A549 (cell line): Measurements from ENCODE around the gene CBY1. TPM values are rescaled to one million over a fixed set of nuclear protein-coding genes. Genes with fewer than 3 reads are reported as not detected.

ENCODE experiments used
- ATAC-seq, 2 experiments: fragments of 200-7000 bp in 1 of 2; fragments of >200 bp in 1 of 2; cut with Nextera tagmentation in 1 of 2; cut with Tn5 transposase in 1 of 2; 3 replicates each; pipeline versions ENCODE4 v1.8.0 to v1.9.1; 2018 to 2020; ENCODE audit warnings: mild to moderate bottlenecking in 1 of 2, moderate library complexity in 1 of 2
- CTCF ChIA-PET: fragments of 300-600 bp; sonication (Branson Sonifier 250); formaldehyde crosslinking; extraction: SDS; loops from one replicate; lab custom pipeline; 2021; ENCODE audit warnings: antibody characterized with exemption, inconsistent platforms; lab: Yijun Ruan, JAX
- POLR2A ChIA-PET: fragments of 350-600 bp; formaldehyde crosslinking; extraction: SDS; loops from one replicate; lab custom pipeline; 2021; ENCODE audit warnings: antibody characterized with exemption, inconsistent platforms; lab: Yijun Ruan, JAX
- DNase-seq, 2 experiments: peaks; one replicate each; pipeline versions ENCODE4 v3.0.0 to v3.0.0-alpha.2; 2011 to 2016; ENCODE audit warnings: low read depth in 1 of 2, low spot score in 1 of 2
- FAIRE-seq: peaks from 2 replicates; lab custom pipeline; 2011; peaks lifted over from hg19 to GRCh38; lab: Jason Lieb, UNC
- H3K27ac ChIP-seq, 2 experiments: fragments of >200 bp; sonication (Bioruptor Twin); formaldehyde crosslinking; 3 replicates each; pipeline ENCODE4 v1.5.1; 2016 to 2017
- H3K4me1 ChIP-seq: fragments of >200 bp; sonication (Bioruptor Twin); formaldehyde crosslinking; 3 replicates; pipeline ENCODE4 v1.6.1; 2016
- H3K4me2 ChIP-seq: fragments of >200 bp; sonication (Bioruptor Twin); formaldehyde crosslinking; 3 replicates; pipeline ENCODE4 v1.6.1; 2016
- H3K4me3 ChIP-seq: fragments of >200 bp; sonication (Bioruptor Twin); formaldehyde crosslinking; 3 replicates; pipeline ENCODE4 v1.5.1; 2016
- H3K9me3 ChIP-seq: fragments of >200 bp; sonication (Bioruptor Twin); formaldehyde crosslinking; 3 replicates; pipeline ENCODE4 v1.6.1; 2016
- BHLHE40 ChIP-seq: IDR thresholded peaks from 2 replicates; pipeline ENCODE4 v1.6.1; 2012; ENCODE audit warnings: low read depth, low read length, inconsistent platforms
- EHMT2 ChIP-seq: fragments of 200-600 bp; sonication (generic); IDR thresholded peaks from 2 replicates; pipeline ENCODE4 v1.6.1; 2016; ENCODE audit warnings: antibody characterized with exemption, low read depth, mild to moderate bottlenecking, moderate library complexity
- EP300 ChIP-seq, 2 experiments: fragments of >200 bp; sonication (Bioruptor Twin); formaldehyde crosslinking; IDR thresholded peaks; 2 replicates in 1 of 2; 3 replicates in 1 of 2; pipeline ENCODE4 v1.6.1; 2016 to 2017
- FOSL2 ChIP-seq, 2 experiments: fragments of 450-650 bp in 1 of 2; fragments of >200 bp in 1 of 2; sonication (Bioruptor Twin) in 1 of 2; formaldehyde crosslinking; IDR thresholded peaks; 2 replicates each; pipeline versions ENCODE4 v1.5.0 to v1.6.1; 2016 to 2020; ENCODE audit warnings: mild to moderate bottlenecking in 1 of 2, moderate library complexity in 1 of 2
- HDAC2 ChIP-seq: fragments of 200-600 bp; sonication (generic); IDR thresholded peaks from 2 replicates; pipeline ENCODE4 v1.6.1; 2016
- HOXA7 ChIP-seq: fragments of 250-450 bp; sonication (Bioruptor Pico); IDR thresholded peaks from 2 replicates; pipeline ENCODE4 v1.5.0; 2020; ENCODE audit warnings: mild to moderate bottlenecking, moderate library complexity
- HOXB5 ChIP-seq: fragments of 250-450 bp; sonication (Bioruptor Pico); IDR thresholded peaks from 2 replicates; pipeline ENCODE4 v1.5.0; 2020; ENCODE audit warnings: mild to moderate bottlenecking, moderate library complexity
- JUN ChIP-seq, 2 experiments: fragments of >200 bp; sonication (Bioruptor Twin); formaldehyde crosslinking; IDR thresholded peaks; 2 replicates in 1 of 2; 3 replicates in 1 of 2; pipeline ENCODE4 v1.6.1; 2016 to 2017
- KDM1A ChIP-seq: fragments of 200-600 bp; sonication (generic); IDR thresholded peaks from 2 replicates; pipeline ENCODE4 v1.6.1; 2016; ENCODE audit warnings: low read depth, mild to moderate bottlenecking
- MAX ChIP-seq: IDR thresholded peaks from 2 replicates; pipeline ENCODE4 v1.6.1; 2012
- MAZ ChIP-seq: fragments of 150-350 bp; IDR thresholded peaks from 2 replicates; pipeline ENCODE4 v1.6.1; 2014; ENCODE audit warnings: antibody characterized with exemption, low read depth, low read length, borderline replicate concordance
- MYC ChIP-seq: IDR thresholded peaks from 2 replicates; pipeline ENCODE4 v1.6.1; 2012; ENCODE audit warnings: mild to moderate bottlenecking, inconsistent platforms, low read length, improper control_type of control experiment, borderline replicate concordance
- NFE2L2 ChIP-seq: fragments of 150-350 bp; conservative IDR thresholded peaks from 2 replicates; pipeline ENCODE4 v1.6.1; 2014; ENCODE audit warnings: low read length
- NPAS2 ChIP-seq: fragments of 250-450 bp; sonication (Bioruptor Pico); IDR thresholded peaks from 2 replicates; pipeline ENCODE4 v1.8.0; 2022; ENCODE audit warnings: mild to moderate bottlenecking, moderate library complexity, borderline replicate concordance
- PBX3 ChIP-seq: IDR thresholded peaks from 2 replicates; pipeline ENCODE4 v1.6.1; 2012
- PHF8 ChIP-seq: fragments of 200-600 bp; sonication (generic); IDR thresholded peaks from 2 replicates; pipeline ENCODE4 v1.6.1; 2016; ENCODE audit warnings: low read depth, mild to moderate bottlenecking, antibody characterized with exemption, moderate library complexity, borderline replicate concordance
- POLR2A ChIP-seq: IDR thresholded peaks from 2 replicates; pipeline ENCODE4 v1.6.1; 2012; ENCODE audit warnings: mild to moderate bottlenecking, low read length
- POLR2AphosphoS2 ChIP-seq: conservative IDR thresholded peaks from 2 replicates; pipeline ENCODE4 v1.6.1; 2012; ENCODE audit warnings: low read length, improper control_type of control experiment, inconsistent platforms
- RCOR1 ChIP-seq: fragments of 150-350 bp; IDR thresholded peaks from 2 replicates; pipeline ENCODE4 v1.6.1; 2014; ENCODE audit warnings: antibody characterized with exemption, low read length, low read depth
- SMC3 ChIP-seq: fragments of >200 bp; sonication (Bioruptor Twin); formaldehyde crosslinking; IDR thresholded peaks from 3 replicates; pipeline ENCODE4 v1.6.1; 2018; ENCODE audit warnings: inconsistent platforms
- TFCP2L1 ChIP-seq: fragments of 250-450 bp; sonication (Bioruptor Pico); IDR thresholded peaks from 2 replicates; pipeline ENCODE4 v1.5.0; 2021; ENCODE audit warnings: mild to moderate bottlenecking
- ZFP36 ChIP-seq: fragments of 450-650 bp; IDR thresholded peaks from 2 replicates; pipeline ENCODE4 v1.6.1; 2014; ENCODE audit warnings: borderline replicate concordance; ENCODE audit not compliant: partially characterized antibody
- WGBS: methylation state at CpG from one replicate; pipeline ENCODE4 v1.1.6; 2017; ENCODE audit errors: missing lambda C conversion rate; 5-methylcytosine and 5-hydroxymethylcytosine counted together
- polyA plus RNA-seq, 4 experiments: library from polyadenylated mRNA; depleted of rRNA in 3 of 4; stranded (reverse); fragments of >200 nt; fragmentation: RNase III in 1 of 4; extraction: RNeasy Plus Mini Kit Qiagen cat#74134 plus additional on column Dnase treatment in 1 of 4; gene quantifications; 2 replicates in 3 of 4; 3 replicates in 1 of 4; pipeline ENCODE4 v1.2.3, GENCODE V29; 2011 to 2017
- TF ChIP-seq, protein P1 (sequence below): fragments of >200 bp; sonication (Bioruptor Twin); formaldehyde crosslinking; IDR thresholded peaks from 2 replicates; pipeline ENCODE4 v1.6.1; 2016
- TF ChIP-seq, protein P2 (sequence below): fragments of 250-450 bp; sonication (Bioruptor Pico); IDR thresholded peaks from 2 replicates; pipeline ENCODE4 v1.5.0; 2021; ENCODE audit warnings: mild to moderate bottlenecking, moderate library complexity, borderline replicate concordance
- TF ChIP-seq, protein P3 (sequence below): fragments of >200 bp; sonication (Bioruptor Twin); formaldehyde crosslinking; IDR thresholded peaks from 3 replicates; pipeline ENCODE4 v1.6.1; 2016

CBY1 gene
- polyA plus RNA-seq, 2 of the 4 experiments (the other 2 are of a cell fraction), result 19.4 to 20.8 TPM

GRCh38 chr22:38700789-38701628, 44.6 kb downstream of the CBY1 start, which contains the start of gene JOSD1:
JOSD1 (minus strand) TSS chr22:38700943; CDS start chr22:38699987, 956 bp downstream.
- peak within 1 kb of the TSS; percentile 88 for H3K4me3 ChIP-seq
- H3K4me1 ChIP-seq, result peaks cover 45% of the 10 kb centered on the region
- peak within 1 kb of the TSS; percentile 96 to 99 for H3K27ac ChIP-seq
- DNase-seq (peak; percentile 64 to 95), FAIRE-seq (no peak), ATAC-seq (peak; percentile 12 to 60)
- CTCF ChIA-PET, result interaction anchor here (1.6 kb wide), 1 partner anchor 17 kb away, joined by 4 read pairs; no protein-coding TSS in a partner anchor
- POLR2A ChIA-PET, result interaction anchor here (2.9 kb wide), 1 partner anchor 19 kb away, joined by 12 read pairs; the partner anchor contains the start of gene TOMM22
- TF ChIP-seq PHF8, result peak; percentile 68; the same call in 1 of the 2 replicates
- TF ChIP-seq RCOR1, result no peak
- TF ChIP-seq, protein P1, sequence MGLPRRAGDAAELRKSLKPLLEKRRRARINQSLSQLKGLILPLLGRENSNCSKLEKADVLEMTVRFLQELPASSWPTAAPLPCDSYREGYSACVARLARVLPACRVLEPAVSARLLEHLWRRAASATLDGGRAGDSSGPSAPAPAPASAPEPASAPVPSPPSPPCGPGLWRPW, result no peak
- peak; percentile 36; the same call in 1 of the 2 replicates for TF ChIP-seq MAX
- no peak for TF ChIP-seq PBX3
- TF ChIP-seq NPAS2, result no peak
- no peak for TF ChIP-seq ZFP36
- no peak for TF ChIP-seq KDM1A
- 0 out of 2 replicates have a peak, but pooled peaks have one; percentile 25 for TF ChIP-seq MYC
- TF ChIP-seq NFE2L2, result no peak
- 0 out of 2 replicates have a peak, but pooled peaks have one; percentile 51 for TF ChIP-seq BHLHE40
- TF ChIP-seq FOSL2 (IDR thresholded peaks at IDR 0.05), result no peak
- TF ChIP-seq FOSL2 (CRISPR knock-in tag; IDR thresholded peaks at IDR 0.05), result peak; percentile 85
- peak; percentile 50; the same call in 1 of the 2 replicates for TF ChIP-seq HOXA7
- TF ChIP-seq EP300 (IDR thresholded peaks at IDR 0.05), result 0 out of 5 replicates have a peak, but pooled peaks of 1 of the 2 experiments have one; percentile 11
- TF ChIP-seq HOXB5 (CRISPR knock-in tag), result peak; percentile 43; the same call in 1 of the 2 replicates
- no peak for TF ChIP-seq SMC3
- TF ChIP-seq, protein P2, sequence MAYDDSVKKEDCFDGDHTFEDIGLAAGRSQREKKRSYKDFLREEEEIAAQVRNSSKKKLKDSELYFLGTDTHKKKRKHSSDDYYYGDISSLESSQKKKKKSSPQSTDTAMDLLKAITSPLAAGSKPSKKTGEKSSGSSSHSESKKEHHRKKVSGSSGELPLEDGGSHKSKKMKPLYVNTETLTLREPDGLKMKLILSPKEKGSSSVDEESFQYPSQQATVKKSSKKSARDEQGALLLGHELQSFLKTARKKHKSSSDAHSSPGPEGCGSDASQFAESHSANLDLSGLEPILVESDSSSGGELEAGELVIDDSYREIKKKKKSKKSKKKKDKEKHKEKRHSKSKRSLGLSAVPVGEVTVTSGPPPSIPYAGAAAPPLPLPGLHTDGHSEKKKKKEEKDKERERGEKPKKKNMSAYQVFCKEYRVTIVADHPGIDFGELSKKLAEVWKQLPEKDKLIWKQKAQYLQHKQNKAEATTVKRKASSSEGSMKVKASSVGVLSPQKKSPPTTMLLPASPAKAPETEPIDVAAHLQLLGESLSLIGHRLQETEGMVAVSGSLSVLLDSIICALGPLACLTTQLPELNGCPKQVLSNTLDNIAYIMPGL, result no peak
- TF ChIP-seq JUN (IDR thresholded peaks at IDR 0.05), result peak; percentile 63 to 84
- TF ChIP-seq POLR2AphosphoS2, result no peak
- no peak for TF ChIP-seq HDAC2
- 0 out of 2 replicates have a peak, but pooled peaks have one; percentile 33 for TF ChIP-seq TFCP2L1
- TF ChIP-seq, protein P3, sequence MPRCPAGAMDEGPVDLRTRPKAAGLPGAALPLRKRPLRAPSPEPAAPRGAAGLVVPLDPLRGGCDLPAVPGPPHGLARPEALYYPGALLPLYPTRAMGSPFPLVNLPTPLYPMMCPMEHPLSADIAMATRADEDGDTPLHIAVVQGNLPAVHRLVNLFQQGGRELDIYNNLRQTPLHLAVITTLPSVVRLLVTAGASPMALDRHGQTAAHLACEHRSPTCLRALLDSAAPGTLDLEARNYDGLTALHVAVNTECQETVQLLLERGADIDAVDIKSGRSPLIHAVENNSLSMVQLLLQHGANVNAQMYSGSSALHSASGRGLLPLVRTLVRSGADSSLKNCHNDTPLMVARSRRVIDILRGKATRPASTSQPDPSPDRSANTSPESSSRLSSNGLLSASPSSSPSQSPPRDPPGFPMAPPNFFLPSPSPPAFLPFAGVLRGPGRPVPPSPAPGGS, result peak; percentile 85; the same call in 1 of the 3 replicates
- no peak for TF ChIP-seq EHMT2
- peak; percentile 72 for TF ChIP-seq POLR2A
- TF ChIP-seq MAZ, result peak; percentile 40; the same call in 1 of the 2 replicates
- no peaks in the 10 kb centered on the region for H3K9me3 ChIP-seq
- H3K4me2 ChIP-seq, result peak within 1 kb of the TSS; percentile 86
- 10% methylated on average over 20 of the region's 94 CpGs for WGBS
